ENCODE results near the gene ZNF555. TPM values are rescaled to one million over a fixed set of nuclear protein-coding genes. Genes with fewer than 3 reads are reported as not detected.

ZNF555 gene
- polyA plus RNA-seq, 2 of the 4 experiments (the other 2 are of a cell fraction): 1.7 to 2.3 TPM

DNA sequence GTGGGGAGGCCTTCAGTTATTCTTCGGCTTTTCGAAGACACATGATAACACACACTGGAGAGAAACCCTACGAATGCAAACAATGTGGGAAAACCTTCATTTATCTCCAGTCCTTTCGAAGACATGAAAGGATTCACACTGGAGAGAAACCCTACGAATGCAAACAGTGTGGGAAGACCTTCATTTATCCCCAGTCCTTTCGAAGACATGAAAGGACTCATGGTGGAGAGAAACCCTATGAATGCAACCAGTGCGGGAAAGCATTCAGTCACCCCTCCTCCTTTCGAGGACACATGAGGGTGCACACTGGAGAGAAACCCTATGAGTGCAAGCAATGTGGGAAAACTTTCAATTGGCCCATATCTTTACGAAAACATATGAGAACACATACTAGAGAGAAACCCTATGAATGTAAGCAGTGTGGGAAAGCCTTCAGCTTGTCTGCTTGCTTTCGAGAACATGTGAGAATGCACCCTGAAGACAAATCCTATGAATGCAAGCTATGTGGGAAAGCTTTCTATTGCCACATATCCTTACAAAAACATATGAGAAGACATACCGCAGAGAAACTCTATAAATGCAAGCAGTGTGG, 11.8 kb downstream of the ZNF555 start (continued):
- TF ChIP-seq, protein P1, sequence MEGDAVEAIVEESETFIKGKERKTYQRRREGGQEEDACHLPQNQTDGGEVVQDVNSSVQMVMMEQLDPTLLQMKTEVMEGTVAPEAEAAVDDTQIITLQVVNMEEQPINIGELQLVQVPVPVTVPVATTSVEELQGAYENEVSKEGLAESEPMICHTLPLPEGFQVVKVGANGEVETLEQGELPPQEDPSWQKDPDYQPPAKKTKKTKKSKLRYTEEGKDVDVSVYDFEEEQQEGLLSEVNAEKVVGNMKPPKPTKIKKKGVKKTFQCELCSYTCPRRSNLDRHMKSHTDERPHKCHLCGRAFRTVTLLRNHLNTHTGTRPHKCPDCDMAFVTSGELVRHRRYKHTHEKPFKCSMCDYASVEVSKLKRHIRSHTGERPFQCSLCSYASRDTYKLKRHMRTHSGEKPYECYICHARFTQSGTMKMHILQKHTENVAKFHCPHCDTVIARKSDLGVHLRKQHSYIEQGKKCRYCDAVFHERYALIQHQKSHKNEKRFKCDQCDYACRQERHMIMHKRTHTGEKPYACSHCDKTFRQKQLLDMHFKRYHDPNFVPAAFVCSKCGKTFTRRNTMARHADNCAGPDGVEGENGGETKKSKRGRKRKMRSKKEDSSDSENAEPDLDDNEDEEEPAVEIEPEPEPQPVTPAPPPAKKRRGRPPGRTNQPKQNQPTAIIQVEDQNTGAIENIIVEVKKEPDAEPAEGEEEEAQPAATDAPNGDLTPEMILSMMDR (IDR thresholded peaks at IDR 0.05): no peak
- TF ChIP-seq, protein P2, sequence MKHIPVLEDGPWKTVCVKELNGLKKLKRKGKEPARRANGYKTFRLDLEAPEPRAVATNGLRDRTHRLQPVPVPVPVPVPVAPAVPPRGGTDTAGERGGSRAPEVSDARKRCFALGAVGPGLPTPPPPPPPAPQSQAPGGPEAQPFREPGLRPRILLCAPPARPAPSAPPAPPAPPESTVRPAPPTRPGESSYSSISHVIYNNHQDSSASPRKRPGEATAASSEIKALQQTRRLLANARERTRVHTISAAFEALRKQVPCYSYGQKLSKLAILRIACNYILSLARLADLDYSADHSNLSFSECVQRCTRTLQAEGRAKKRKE (CRISPR knock-in tag; IDR thresholded peaks at IDR 0.05; ENCODE audit: low read depth): no peak

DNA sequence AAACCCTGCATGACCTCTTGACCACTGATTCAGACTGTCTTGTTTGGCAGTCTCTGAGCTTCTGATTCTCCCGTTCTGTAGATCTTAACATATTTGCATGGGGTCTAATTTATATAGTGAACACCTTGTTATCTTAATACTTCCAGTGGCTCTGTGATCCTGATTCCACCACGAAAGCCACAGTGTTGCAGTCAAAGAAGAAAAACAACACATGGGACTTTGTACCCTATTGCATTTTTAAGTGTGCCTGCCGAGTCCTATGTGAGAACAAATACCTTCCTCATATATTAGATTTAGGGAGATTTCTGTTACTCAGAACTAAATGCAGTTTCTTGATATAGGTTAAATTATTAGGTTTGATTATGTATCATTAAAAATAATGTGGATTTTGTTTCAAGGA, 13.6 kb downstream of the ZNF555 start:
- TF ChIP-seq, protein P3, sequence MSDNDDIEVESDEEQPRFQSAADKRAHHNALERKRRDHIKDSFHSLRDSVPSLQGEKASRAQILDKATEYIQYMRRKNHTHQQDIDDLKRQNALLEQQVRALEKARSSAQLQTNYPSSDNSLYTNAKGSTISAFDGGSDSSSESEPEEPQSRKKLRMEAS (IDR thresholded peaks at IDR 0.05): no peak
- no peak for TF ChIP-seq HEYL (CRISPR knock-in tag; IDR thresholded peaks at IDR 0.05)
- no peak for TF ChIP-seq HOXB5 (CRISPR knock-in tag; IDR thresholded peaks at IDR 0.05)
- TF ChIP-seq, protein P4, sequence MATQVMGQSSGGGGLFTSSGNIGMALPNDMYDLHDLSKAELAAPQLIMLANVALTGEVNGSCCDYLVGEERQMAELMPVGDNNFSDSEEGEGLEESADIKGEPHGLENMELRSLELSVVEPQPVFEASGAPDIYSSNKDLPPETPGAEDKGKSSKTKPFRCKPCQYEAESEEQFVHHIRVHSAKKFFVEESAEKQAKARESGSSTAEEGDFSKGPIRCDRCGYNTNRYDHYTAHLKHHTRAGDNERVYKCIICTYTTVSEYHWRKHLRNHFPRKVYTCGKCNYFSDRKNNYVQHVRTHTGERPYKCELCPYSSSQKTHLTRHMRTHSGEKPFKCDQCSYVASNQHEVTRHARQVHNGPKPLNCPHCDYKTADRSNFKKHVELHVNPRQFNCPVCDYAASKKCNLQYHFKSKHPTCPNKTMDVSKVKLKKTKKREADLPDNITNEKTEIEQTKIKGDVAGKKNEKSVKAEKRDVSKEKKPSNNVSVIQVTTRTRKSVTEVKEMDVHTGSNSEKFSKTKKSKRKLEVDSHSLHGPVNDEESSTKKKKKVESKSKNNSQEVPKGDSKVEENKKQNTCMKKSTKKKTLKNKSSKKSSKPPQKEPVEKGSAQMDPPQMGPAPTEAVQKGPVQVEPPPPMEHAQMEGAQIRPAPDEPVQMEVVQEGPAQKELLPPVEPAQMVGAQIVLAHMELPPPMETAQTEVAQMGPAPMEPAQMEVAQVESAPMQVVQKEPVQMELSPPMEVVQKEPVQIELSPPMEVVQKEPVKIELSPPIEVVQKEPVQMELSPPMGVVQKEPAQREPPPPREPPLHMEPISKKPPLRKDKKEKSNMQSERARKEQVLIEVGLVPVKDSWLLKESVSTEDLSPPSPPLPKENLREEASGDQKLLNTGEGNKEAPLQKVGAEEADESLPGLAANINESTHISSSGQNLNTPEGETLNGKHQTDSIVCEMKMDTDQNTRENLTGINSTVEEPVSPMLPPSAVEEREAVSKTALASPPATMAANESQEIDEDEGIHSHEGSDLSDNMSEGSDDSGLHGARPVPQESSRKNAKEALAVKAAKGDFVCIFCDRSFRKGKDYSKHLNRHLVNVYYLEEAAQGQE (IDR thresholded peaks at IDR 0.05): no peak
- TF ChIP-seq ESRRA (IDR thresholded peaks at IDR 0.05; ENCODE audit: borderline replicate concordance, low read length): no peak
- TF ChIP-seq, protein P2 (CRISPR knock-in tag; IDR thresholded peaks at IDR 0.05; ENCODE audit: low read depth): no peak
- TF ChIP-seq GATA3 (IDR thresholded peaks at IDR 0.05; ENCODE audit: borderline replicate concordance): no peak
- TF ChIP-seq FOXS1 (CRISPR knock-in tag; IDR thresholded peaks at IDR 0.05): no peak
- no peak for TF ChIP-seq ZC3H11A (IDR thresholded peaks at IDR 0.05)
- TF ChIP-seq RCOR1 (IDR thresholded peaks at IDR 0.05; ENCODE audit: low read depth, low read length): no peak
- TF ChIP-seq NFE2L2 (conservative IDR thresholded peaks at IDR 0.05; ENCODE audit: low read length): no peak
- no peak for TF ChIP-seq SREBF2 (IDR thresholded peaks at IDR 0.05)
- TF ChIP-seq BHLHE40 (IDR thresholded peaks at IDR 0.05; ENCODE audit: low read depth, low read length): no peak
- no peak for TF ChIP-seq CBX2 (IDR thresholded peaks at IDR 0.05; ENCODE audit: borderline replicate concordance, low read depth)
- TF ChIP-seq RNF2 (IDR thresholded peaks at IDR 0.05; ENCODE audit: borderline replicate concordance, low read depth): no peak
- TF ChIP-seq, protein P1 (IDR thresholded peaks at IDR 0.05): no peak
- no peak for TF ChIP-seq FOSB (CRISPR knock-in tag; IDR thresholded peaks at IDR 0.05)
- TF ChIP-seq JUNB (IDR thresholded peaks at IDR 0.05): no peak
- Histone ChIP-seq H3K4me3 (no peak overlapping the region), H3K4me2 (no peak overlapping the region), H3K9me3 (peaks cover 75% of the 10 kb centered on the region), H3K27ac (no peak overlapping the region), H3K4me1 (no peaks in the 10 kb centered on the region)
- POLR2A ChIA-PET: no interaction called here
- CTCF ChIA-PET: interaction anchor here (1.2 kb wide), 1 partner anchor 14 kb away, joined by 3 read pairs; no protein-coding TSS in a partner anchor
- DNase-seq (ENCODE audit: low read depth in 1 of 2, low spot score in 1 of 2) (no peak), ATAC-seq (no peak), FAIRE-seq (no peak)
- WGBS (ENCODE audit: missing lambda C conversion rate): 67% methylated on average over 3 of the region's 3 CpGs

Data from A549 (cell line).